WTC11 (cell line): Measurements from ENCODE around the gene CHIT1. TPM values are rescaled to one million over a fixed set of nuclear protein-coding genes. Genes with fewer than 3 reads are reported as not detected.

Experiments used
- ATAC-seq: fragments of 200-7000 bp; cut with Tn5 transposase; 2 replicates; pipeline ENCODE4 v1.10.0; 2021; ENCODE audit warnings: mild to moderate bottlenecking, moderate library complexity
- CTCF ChIA-PET: fragments of 300-600 bp; sonication (Branson Sonifier 250); formaldehyde crosslinking; loops from one replicate; lab custom pipeline; 2021; ENCODE audit warnings: antibody characterized with exemption; lab: Charles Lee
- POLR2A ChIA-PET: fragments of 350-600 bp; sonication (Branson Sonifier 250); formaldehyde crosslinking; loops from one replicate; lab custom pipeline; 2021; ENCODE audit warnings: antibody characterized with exemption; lab: Charles Lee
- DNase-seq: peaks from one replicate; pipeline ENCODE4 v3.0.0; 2021; ENCODE audit warnings: low spot score
- H3K27ac Mint-ChIP-seq: 2 replicates; pipeline ENCODE4 v1.8.0; 2021; ENCODE audit warnings: mixed read lengths
- H3K27me3 Mint-ChIP-seq: 2 replicates; pipeline ENCODE4 v1.8.0; 2021; ENCODE audit warnings: low read depth, mild to moderate bottlenecking, moderate library complexity, mixed read lengths
- H3K36me3 Mint-ChIP-seq: 2 replicates; pipeline ENCODE4 v1.8.0; 2021; ENCODE audit warnings: mixed read lengths
- H3K4me1 Mint-ChIP-seq: 2 replicates; pipeline ENCODE4 v1.8.0; 2022; ENCODE audit warnings: mixed read lengths
- H3K4me3 Mint-ChIP-seq: 2 replicates; pipeline ENCODE4 v1.8.0; 2021; ENCODE audit warnings: mild to moderate bottlenecking, moderate library complexity, mixed read lengths
- H3K9me3 Mint-ChIP-seq: 2 replicates; pipeline ENCODE4 v1.8.0; 2021; ENCODE audit warnings: mixed read lengths
- ELF4 ChIP-seq: sonication (generic); formaldehyde crosslinking; IDR thresholded peaks from 2 replicates; pipeline ENCODE4 v1.8.1; 2022; ENCODE audit warnings: low read depth, mild to moderate bottlenecking, moderate library complexity, missing genetic modification reagents
- FOXJ3 ChIP-seq: sonication (generic); formaldehyde crosslinking; IDR thresholded peaks from 2 replicates; pipeline ENCODE4 v1.9.0; 2021; ENCODE audit warnings: missing genetic modification reagents, mild to moderate bottlenecking, borderline replicate concordance
- FOXK1 ChIP-seq: sonication (generic); formaldehyde crosslinking; IDR thresholded peaks from 2 replicates; pipeline ENCODE4 v1.8.0; 2022; ENCODE audit warnings: mild to moderate bottlenecking, moderate library complexity, missing genetic modification reagents
- IRF2 ChIP-seq: sonication (generic); formaldehyde crosslinking; IDR thresholded peaks from 2 replicates; pipeline ENCODE4 v1.8.0; 2022; ENCODE audit warnings: low read depth, missing genetic modification reagents, borderline replicate concordance
- JAZF1 ChIP-seq: fragments of 250-450 bp; sonication (Bioruptor Pico); IDR thresholded peaks from 2 replicates; pipeline ENCODE4 v1.9.0; 2021; ENCODE audit warnings: moderate library complexity, mild to moderate bottlenecking, inconsistent platforms
- NFATC4 ChIP-seq: fragments of 250-450 bp; sonication (Bioruptor Pico); IDR thresholded peaks from 2 replicates; pipeline ENCODE4 v1.9.0; 2021; ENCODE audit warnings: mild to moderate bottlenecking
- PRRX2 ChIP-seq: fragments of 250-450 bp; sonication (Bioruptor Pico); IDR thresholded peaks from 2 replicates; pipeline ENCODE4 v1.8.0; 2021; ENCODE audit warnings: mild to moderate bottlenecking
- TEAD4 ChIP-seq: sonication (generic); formaldehyde crosslinking; IDR thresholded peaks from 2 replicates; pipeline ENCODE4 v1.8.0; 2022; ENCODE audit warnings: mild to moderate bottlenecking, missing genetic modification reagents
- ZNF138 ChIP-seq: sonication (generic); formaldehyde crosslinking; conservative IDR thresholded peaks from 2 replicates; pipeline ENCODE4 v1.8.1; 2022; ENCODE audit warnings: mild to moderate bottlenecking, moderate library complexity, missing genetic modification reagents
- ZNF219 ChIP-seq: sonication (generic); formaldehyde crosslinking; IDR thresholded peaks from 2 replicates; pipeline ENCODE4 v1.8.0; 2023; ENCODE audit warnings: missing genetic modification reagents, mild to moderate bottlenecking, borderline replicate concordance
- ZNF232 ChIP-seq: sonication (generic); formaldehyde crosslinking; IDR thresholded peaks from 2 replicates; pipeline ENCODE4 v1.8.0; 2022; ENCODE audit warnings: mild to moderate bottlenecking, missing genetic modification reagents
- total RNA-seq: library from RNA; stranded (reverse); gene quantifications from 3 replicates; pipeline ENCODE4 v1.2.3, GENCODE V29; 2021
- TF ChIP-seq, protein P1 (sequence below): sonication (generic); formaldehyde crosslinking; IDR thresholded peaks from 2 replicates; pipeline ENCODE4 v1.8.0; 2023; ENCODE audit warnings: mild to moderate bottlenecking, missing genetic modification reagents
- TF ChIP-seq, protein P2 (sequence below): sonication (generic); formaldehyde crosslinking; IDR thresholded peaks from 2 replicates; pipeline ENCODE4 v1.8.0; 2023; ENCODE audit warnings: missing genetic modification reagents
- TF ChIP-seq, protein P3 (sequence below): sonication (generic); formaldehyde crosslinking; IDR thresholded peaks from 2 replicates; pipeline ENCODE4 v1.8.1; 2022; ENCODE audit warnings: low read depth, missing genetic modification reagents, borderline replicate concordance
- TF ChIP-seq, protein P4 (sequence below): fragments of 250-450 bp; sonication (Bioruptor Pico); IDR thresholded peaks from 2 replicates; pipeline ENCODE4 v2.1.2; 2022; ENCODE audit warnings: mild to moderate bottlenecking, moderate library complexity
- TF ChIP-seq, protein P5 (sequence below): sonication (generic); formaldehyde crosslinking; IDR thresholded peaks from 2 replicates; pipeline ENCODE4 v1.8.0; 2022; ENCODE audit warnings: missing genetic modification reagents
- TF ChIP-seq, protein P6 (sequence below): sonication (generic); formaldehyde crosslinking; IDR thresholded peaks from 2 replicates; pipeline ENCODE4 v1.8.0; 2022; ENCODE audit warnings: mild to moderate bottlenecking, missing genetic modification reagents
- TF ChIP-seq, protein P7 (sequence below): fragments of 250-450 bp; sonication (Bioruptor Pico); IDR thresholded peaks from 2 replicates; pipeline ENCODE4 v1.9.0; 2021; ENCODE audit warnings: mild to moderate bottlenecking

CHIT1 gene
- total RNA-seq, 1 experiment from 2014 or later: 0.15 TPM

DNA sequence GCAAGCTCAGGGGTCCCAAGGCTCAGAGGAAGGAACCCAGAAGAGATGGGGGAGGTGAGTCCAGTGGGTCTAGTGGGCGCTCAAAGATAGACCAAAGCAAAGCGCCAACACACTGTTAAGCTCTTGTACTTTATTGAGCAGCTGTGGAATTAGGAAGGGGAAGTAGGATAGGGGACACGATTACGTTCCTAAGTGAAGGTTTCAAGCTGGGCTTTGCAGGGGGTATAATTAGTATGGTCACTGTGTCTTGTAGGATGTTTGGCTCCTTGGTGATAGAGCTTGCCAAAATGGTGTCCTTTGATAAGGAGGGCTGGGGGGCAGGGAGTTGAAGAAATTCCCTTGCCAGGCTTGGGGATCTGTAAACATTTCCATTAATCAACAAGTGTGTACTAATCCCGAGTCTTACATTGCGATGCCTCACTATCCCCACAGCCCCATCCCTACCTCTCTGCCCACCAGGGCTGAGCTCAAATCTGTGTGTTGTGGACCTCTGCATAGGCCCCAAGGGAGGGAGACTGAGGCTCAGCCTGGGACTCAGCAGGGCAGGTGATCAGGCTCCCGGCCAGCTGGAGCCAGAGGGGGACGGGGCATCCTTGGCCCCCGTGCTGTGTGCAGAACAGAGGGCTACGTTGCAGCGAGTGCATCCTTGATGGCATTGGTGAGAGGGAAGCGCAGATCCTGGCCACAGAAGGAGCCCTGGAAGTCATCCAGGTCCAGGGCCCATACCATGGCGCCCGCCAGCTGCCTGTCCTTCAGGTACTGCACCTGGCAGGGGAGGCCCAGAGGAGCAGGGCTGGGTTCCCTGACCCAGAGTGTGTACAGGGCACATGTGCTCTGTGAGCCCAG, 50.4 kb downstream of the CHIT1 start (continued):
- no peak for TF ChIP-seq ELF4 (CRISPR knock-in tag)
- no peak for TF ChIP-seq TEAD4 (CRISPR knock-in tag)
- no peak for TF ChIP-seq FOXJ3 (CRISPR knock-in tag)
- TF ChIP-seq, protein P1, sequence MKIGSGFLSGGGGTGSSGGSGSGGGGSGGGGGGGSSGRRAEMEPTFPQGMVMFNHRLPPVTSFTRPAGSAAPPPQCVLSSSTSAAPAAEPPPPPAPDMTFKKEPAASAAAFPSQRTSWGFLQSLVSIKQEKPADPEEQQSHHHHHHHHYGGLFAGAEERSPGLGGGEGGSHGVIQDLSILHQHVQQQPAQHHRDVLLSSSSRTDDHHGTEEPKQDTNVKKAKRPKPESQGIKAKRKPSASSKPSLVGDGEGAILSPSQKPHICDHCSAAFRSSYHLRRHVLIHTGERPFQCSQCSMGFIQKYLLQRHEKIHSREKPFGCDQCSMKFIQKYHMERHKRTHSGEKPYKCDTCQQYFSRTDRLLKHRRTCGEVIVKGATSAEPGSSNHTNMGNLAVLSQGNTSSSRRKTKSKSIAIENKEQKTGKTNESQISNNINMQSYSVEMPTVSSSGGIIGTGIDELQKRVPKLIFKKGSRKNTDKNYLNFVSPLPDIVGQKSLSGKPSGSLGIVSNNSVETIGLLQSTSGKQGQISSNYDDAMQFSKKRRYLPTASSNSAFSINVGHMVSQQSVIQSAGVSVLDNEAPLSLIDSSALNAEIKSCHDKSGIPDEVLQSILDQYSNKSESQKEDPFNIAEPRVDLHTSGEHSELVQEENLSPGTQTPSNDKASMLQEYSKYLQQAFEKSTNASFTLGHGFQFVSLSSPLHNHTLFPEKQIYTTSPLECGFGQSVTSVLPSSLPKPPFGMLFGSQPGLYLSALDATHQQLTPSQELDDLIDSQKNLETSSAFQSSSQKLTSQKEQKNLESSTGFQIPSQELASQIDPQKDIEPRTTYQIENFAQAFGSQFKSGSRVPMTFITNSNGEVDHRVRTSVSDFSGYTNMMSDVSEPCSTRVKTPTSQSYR: no peak
- TF ChIP-seq ZNF232 (CRISPR knock-in tag): no peak
- TF ChIP-seq, protein P2, sequence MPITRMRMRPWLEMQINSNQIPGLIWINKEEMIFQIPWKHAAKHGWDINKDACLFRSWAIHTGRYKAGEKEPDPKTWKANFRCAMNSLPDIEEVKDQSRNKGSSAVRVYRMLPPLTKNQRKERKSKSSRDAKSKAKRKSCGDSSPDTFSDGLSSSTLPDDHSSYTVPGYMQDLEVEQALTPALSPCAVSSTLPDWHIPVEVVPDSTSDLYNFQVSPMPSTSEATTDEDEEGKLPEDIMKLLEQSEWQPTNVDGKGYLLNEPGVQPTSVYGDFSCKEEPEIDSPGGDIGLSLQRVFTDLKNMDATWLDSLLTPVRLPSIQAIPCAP (CRISPR knock-in tag): no peak
- no peak for TF ChIP-seq PRRX2
- TF ChIP-seq, protein P3, sequence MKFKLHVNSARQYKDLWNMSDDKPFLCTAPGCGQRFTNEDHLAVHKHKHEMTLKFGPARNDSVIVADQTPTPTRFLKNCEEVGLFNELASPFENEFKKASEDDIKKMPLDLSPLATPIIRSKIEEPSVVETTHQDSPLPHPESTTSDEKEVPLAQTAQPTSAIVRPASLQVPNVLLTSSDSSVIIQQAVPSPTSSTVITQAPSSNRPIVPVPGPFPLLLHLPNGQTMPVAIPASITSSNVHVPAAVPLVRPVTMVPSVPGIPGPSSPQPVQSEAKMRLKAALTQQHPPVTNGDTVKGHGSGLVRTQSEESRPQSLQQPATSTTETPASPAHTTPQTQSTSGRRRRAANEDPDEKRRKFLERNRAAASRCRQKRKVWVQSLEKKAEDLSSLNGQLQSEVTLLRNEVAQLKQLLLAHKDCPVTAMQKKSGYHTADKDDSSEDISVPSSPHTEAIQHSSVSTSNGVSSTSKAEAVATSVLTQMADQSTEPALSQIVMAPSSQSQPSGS: no peak
- TF ChIP-seq JAZF1 (CRISPR knock-in tag): no peak
- TF ChIP-seq, all 79 proteins: peak for 0

DNA sequence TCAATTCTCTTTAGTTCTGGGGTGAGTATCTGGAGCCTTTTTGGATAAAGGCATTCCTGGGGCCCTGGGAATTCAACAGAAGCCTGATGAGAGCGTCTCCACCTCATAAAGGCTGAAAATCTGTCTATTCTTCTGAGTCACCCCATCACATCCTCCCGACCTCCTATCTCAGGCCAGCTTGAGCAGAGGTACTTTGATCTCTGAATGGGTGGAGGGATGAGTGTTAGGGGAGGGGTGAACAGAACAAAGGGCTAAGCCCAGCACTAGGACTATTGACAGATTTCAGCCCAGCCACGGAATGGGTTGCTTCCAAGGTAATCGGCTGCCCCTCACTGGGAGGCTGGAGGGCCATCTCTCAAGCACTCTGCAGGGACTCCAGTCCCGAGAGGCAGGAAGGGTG, 51.4 kb downstream of the CHIT1 start:
- Mint-ChIP-seq H3K36me3 (no peaks in the 10 kb centered on the region), H3K4me1 (peaks cover 18% of the 10 kb centered on the region), H3K9me3 (no peaks in the 10 kb centered on the region), H3K4me3 (no peak overlapping the region), H3K27ac (no peak overlapping the region), H3K27me3 (no peaks in the 10 kb centered on the region)
- no peak for TF ChIP-seq NFATC4
- no peak for TF ChIP-seq ZNF219 (CRISPR knock-in tag)
- no peak for TF ChIP-seq ZNF138 (CRISPR knock-in tag)
- no peak for TF ChIP-seq IRF2 (CRISPR knock-in tag)
- no peak for DNase-seq
- CTCF ChIA-PET: interaction anchor here (1.2 to 6.1 kb wide), 5 partner anchors 38 to 138 kb away, joined by 3 to 30 read pairs (median 14); no protein-coding TSS in a partner anchor
- POLR2A ChIA-PET: no interaction called here
- ATAC-seq: peak; percentile 59

DNA sequence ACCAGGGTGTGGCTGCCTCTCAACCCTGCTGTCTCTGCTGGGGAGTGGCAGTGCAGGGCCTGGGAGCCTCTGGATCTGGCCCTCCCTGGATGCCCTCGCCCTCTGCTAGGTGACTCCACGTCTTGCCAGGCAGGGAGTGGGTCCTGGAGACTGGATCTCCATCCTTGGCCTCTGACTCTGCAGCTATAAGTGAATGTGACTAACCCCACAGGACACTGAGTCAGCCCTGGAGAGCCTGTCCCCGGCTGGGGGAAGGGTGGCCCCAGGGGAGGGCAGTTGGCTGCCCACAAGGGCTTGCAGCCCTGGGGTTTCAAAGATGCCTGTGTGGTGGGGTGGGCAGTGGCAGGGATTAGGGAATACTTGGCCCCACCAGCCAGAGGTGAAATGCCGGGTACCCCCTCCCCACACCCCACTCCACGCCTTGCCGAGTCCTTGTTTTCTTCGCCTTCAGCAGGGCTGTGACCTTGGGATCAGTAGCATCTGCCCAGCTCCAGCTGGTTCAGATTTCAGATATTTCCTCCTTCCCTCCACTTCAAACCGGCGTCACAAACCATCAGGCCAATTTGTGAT, 51.9 kb downstream of the CHIT1 start:
- ChIA-PET POLR2A (no interaction called here), CTCF (interaction anchor here (1.2 to 6.1 kb wide), 4 partner anchors 38 to 138 kb away, joined by 3 to 30 read pairs (median 14); no protein-coding TSS in a partner anchor)
- no peak for ATAC-seq
- DNase-seq: no peak
- Mint-ChIP-seq H3K27ac (no peak overlapping the region), H3K27me3 (no peaks in the 10 kb centered on the region), H3K4me1 (peaks cover 21% of the 10 kb centered on the region), H3K4me3 (no peak overlapping the region), H3K9me3 (no peaks in the 10 kb centered on the region), H3K36me3 (no peaks in the 10 kb centered on the region)
- no peak for TF ChIP-seq FOXK1 (CRISPR knock-in tag)
- TF ChIP-seq, protein P4, sequence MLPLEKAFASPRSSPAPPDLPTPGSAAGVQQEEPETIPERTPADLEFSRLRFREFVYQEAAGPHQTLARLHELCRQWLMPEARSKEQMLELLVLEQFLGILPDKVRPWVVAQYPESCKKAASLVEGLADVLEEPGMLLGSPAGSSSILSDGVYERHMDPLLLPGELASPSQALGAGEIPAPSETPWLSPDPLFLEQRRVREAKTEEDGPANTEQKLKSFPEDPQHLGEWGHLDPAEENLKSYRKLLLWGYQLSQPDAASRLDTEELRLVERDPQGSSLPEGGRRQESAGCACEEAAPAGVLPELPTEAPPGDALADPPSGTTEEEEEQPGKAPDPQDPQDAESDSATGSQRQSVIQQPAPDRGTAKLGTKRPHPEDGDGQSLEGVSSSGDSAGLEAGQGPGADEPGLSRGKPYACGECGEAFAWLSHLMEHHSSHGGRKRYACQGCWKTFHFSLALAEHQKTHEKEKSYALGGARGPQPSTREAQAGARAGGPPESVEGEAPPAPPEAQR: no peak
- TF ChIP-seq, protein P5, sequence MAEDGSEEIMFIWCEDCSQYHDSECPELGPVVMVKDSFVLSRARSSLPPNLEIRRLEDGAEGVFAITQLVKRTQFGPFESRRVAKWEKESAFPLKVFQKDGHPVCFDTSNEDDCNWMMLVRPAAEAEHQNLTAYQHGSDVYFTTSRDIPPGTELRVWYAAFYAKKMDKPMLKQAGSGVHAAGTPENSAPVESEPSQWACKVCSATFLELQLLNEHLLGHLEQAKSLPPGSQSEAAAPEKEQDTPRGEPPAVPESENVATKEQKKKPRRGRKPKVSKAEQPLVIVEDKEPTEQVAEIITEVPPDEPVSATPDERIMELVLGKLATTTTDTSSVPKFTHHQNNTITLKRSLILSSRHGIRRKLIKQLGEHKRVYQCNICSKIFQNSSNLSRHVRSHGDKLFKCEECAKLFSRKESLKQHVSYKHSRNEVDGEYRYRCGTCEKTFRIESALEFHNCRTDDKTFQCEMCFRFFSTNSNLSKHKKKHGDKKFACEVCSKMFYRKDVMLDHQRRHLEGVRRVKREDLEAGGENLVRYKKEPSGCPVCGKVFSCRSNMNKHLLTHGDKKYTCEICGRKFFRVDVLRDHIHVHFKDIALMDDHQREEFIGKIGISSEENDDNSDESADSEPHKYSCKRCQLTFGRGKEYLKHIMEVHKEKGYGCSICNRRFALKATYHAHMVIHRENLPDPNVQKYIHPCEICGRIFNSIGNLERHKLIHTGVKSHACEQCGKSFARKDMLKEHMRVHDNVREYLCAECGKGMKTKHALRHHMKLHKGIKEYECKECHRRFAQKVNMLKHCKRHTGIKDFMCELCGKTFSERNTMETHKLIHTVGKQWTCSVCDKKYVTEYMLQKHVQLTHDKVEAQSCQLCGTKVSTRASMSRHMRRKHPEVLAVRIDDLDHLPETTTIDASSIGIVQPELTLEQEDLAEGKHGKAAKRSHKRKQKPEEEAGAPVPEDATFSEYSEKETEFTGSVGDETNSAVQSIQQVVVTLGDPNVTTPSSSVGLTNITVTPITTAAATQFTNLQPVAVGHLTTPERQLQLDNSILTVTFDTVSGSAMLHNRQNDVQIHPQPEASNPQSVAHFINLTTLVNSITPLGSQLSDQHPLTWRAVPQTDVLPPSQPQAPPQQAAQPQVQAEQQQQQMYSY (CRISPR knock-in tag): no peak
- TF ChIP-seq, protein P6, sequence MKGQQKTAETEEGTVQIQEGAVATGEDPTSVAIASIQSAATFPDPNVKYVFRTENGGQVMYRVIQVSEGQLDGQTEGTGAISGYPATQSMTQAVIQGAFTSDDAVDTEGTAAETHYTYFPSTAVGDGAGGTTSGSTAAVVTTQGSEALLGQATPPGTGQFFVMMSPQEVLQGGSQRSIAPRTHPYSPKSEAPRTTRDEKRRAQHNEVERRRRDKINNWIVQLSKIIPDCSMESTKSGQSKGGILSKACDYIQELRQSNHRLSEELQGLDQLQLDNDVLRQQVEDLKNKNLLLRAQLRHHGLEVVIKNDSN (CRISPR knock-in tag): no peak
- TF ChIP-seq, protein P7, sequence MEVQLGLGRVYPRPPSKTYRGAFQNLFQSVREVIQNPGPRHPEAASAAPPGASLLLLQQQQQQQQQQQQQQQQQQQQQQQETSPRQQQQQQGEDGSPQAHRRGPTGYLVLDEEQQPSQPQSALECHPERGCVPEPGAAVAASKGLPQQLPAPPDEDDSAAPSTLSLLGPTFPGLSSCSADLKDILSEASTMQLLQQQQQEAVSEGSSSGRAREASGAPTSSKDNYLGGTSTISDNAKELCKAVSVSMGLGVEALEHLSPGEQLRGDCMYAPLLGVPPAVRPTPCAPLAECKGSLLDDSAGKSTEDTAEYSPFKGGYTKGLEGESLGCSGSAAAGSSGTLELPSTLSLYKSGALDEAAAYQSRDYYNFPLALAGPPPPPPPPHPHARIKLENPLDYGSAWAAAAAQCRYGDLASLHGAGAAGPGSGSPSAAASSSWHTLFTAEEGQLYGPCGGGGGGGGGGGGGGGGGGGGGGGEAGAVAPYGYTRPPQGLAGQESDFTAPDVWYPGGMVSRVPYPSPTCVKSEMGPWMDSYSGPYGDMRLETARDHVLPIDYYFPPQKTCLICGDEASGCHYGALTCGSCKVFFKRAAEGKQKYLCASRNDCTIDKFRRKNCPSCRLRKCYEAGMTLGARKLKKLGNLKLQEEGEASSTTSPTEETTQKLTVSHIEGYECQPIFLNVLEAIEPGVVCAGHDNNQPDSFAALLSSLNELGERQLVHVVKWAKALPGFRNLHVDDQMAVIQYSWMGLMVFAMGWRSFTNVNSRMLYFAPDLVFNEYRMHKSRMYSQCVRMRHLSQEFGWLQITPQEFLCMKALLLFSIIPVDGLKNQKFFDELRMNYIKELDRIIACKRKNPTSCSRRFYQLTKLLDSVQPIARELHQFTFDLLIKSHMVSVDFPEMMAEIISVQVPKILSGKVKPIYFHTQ: no peak
